Natural killer cell (primary cell): ENCODE measurements around the gene PRKAR1B. TPM values are rescaled to one million over a fixed set of nuclear protein-coding genes. Genes with fewer than 3 reads are reported as not detected.
A peak's percentile ranks its signal among the peaks of the same experiment; 100 is the strongest.

Experiments used
- ATAC-seq, 3 donors: fragments of 150-1000 bp in 2 of 3; fragments of 200-7000 bp in 1 of 3; cut with Tn5 transposase; 1 replicate in 1 of 3; 2 replicates in 2 of 3; pipeline ENCODE4 v1.10.0; 2021; ENCODE audit warnings: mild to moderate bottlenecking in 2 of 3, moderate library complexity in 2 of 3
- DNase-seq, 2 donors: peaks; one replicate each; pipeline versions ENCODE4 v3.0.0 to v3.0.0-alpha.2; 2013 to 2021; ENCODE audit warnings: mixed read lengths in 1 of 2
- H3K27ac ChIP-seq: one replicate; pipeline ENCODE4 v1.5.1; 2013; ENCODE audit warnings: mild to moderate bottlenecking, low read length
- H3K27me3 ChIP-seq: one replicate; pipeline ENCODE4 v1.6.1; 2013; ENCODE audit warnings: low read length; ENCODE audit not compliant: control insufficient read depth, insufficient read depth
- H3K36me3 ChIP-seq: one replicate; pipeline ENCODE4 v1.6.1; 2013; ENCODE audit warnings: low read length; ENCODE audit not compliant: control insufficient read depth, insufficient read depth
- H3K4me1 ChIP-seq: one replicate; pipeline ENCODE4 v1.6.1; 2013; ENCODE audit warnings: low read length; ENCODE audit not compliant: control insufficient read depth, insufficient read depth
- H3K4me3 ChIP-seq: one replicate; pipeline ENCODE4 v1.5.1; 2013; ENCODE audit warnings: low read length
- H3K9me3 ChIP-seq: one replicate; pipeline ENCODE4 v1.6.1; 2013; ENCODE audit warnings: low read length; ENCODE audit not compliant: control insufficient read depth, insufficient read depth
- H3K27ac Mint-ChIP-seq, 2 donors: one replicate each; pipeline ENCODE4 v1.8.0; 2022; ENCODE audit warnings: mild to moderate bottlenecking in 2 of 2, mixed read lengths in 2 of 2, moderate library complexity in 1 of 2
- H3K27me3 Mint-ChIP-seq, 2 donors: one replicate each; pipeline ENCODE4 v1.8.0; 2022; ENCODE audit warnings: low read depth in 2 of 2, mixed read lengths in 2 of 2
- H3K36me3 Mint-ChIP-seq: one replicate; pipeline ENCODE4 v1.8.0; 2022; ENCODE audit warnings: mixed read lengths
- H3K4me1 Mint-ChIP-seq, 2 donors: one replicate each; pipeline ENCODE4 v1.8.0; 2022; ENCODE audit warnings: mixed read lengths in 2 of 2
- H3K4me3 Mint-ChIP-seq: one replicate; pipeline ENCODE4 v1.8.0; 2022; ENCODE audit warnings: mild to moderate bottlenecking, moderate library complexity, mixed read lengths
- H3K9me3 Mint-ChIP-seq, 2 donors: one replicate each; pipeline ENCODE4 v1.8.0; 2022; ENCODE audit warnings: mixed read lengths in 2 of 2
- CTCF ChIP-seq: fragments of 200-600 bp; IDR thresholded peaks from one replicate; pipeline ENCODE4 v1.8.0; 2022; ENCODE audit warnings: antibody characterized with exemption
- WGBS: methylation state at CpG from one replicate; pipeline ENCODE4 v1.1.7; 2013; ENCODE audit warnings: missing lambda C conversion rate; ENCODE audit not compliant: insufficient coverage; 5-methylcytosine and 5-hydroxymethylcytosine counted together
- intact Hi-C: fragments of 100-400 bp; cut with micrococcal nuclease; formaldehyde crosslinking; loops from one replicate; pipeline ENCODE4 v1.14.2; 2022
- total RNA-seq, 4 donors: library from RNA; stranded (reverse); fragments of 120-200 nt in 1 of 4; gene quantifications; one replicate each; pipeline versions ENCODE4 v1.2.3 to v1.2.4, GENCODE V29; 2013 to 2022

Gene PRKAR1B
- total RNA-seq, 3 donors from 2014 or later (not counting 1 experiment from before 2014, with no cell fraction given): 2.4 to 3.8 (median 3.0) TPM

- H3K27me3 ChIP-seq: no peaks in the 10 kb centered on the region
- peaks cover 17% of the 10 kb centered on the region for H3K36me3 ChIP-seq
- H3K4me3 Mint-ChIP-seq: no peak overlapping the region
- ATAC-seq (peak in 1 of 3 donors; percentile 36), DNase-seq (no peak)
- no peaks in the 10 kb centered on the region for H3K36me3 Mint-ChIP-seq
- no peaks in the 10 kb centered on the region for H3K4me1 ChIP-seq
- no peaks in the 10 kb centered on the region for H3K4me1 Mint-ChIP-seq
- H3K9me3 ChIP-seq: no peaks in the 10 kb centered on the region
- WGBS: 96% methylated on average over 46 of the region's 46 CpGs
- no peak for TF ChIP-seq CTCF
- H3K27me3 Mint-ChIP-seq: no peaks in the 10 kb centered on the region
- no peaks in the 10 kb centered on the region for H3K9me3 Mint-ChIP-seq
- no peak overlapping the region for H3K4me3 ChIP-seq
- H3K27ac ChIP-seq: no peak overlapping the region
- intact Hi-C loops: no loop called here
- H3K27ac Mint-ChIP-seq: no peak overlapping the region
Measured at GRCh38 chr7:739983-740942, 13.2 kb upstream of the PRKAR1B start.

GRCh38 chr7:739455-739982 is 12.4 kb upstream of the PRKAR1B start:
- Histone ChIP-seq H3K9me3 (peaks cover 6% of the 10 kb centered on the region), H3K36me3 (peaks cover 17% of the 10 kb centered on the region), H3K27me3 (no peaks in the 10 kb centered on the region), H3K4me1 (no peaks in the 10 kb centered on the region), H3K4me3 (no peak overlapping the region), H3K27ac (no peak overlapping the region)
- no peak overlapping the region for H3K27ac Mint-ChIP-seq
- H3K27me3 Mint-ChIP-seq: no peaks in the 10 kb centered on the region
- no peaks in the 10 kb centered on the region for H3K36me3 Mint-ChIP-seq
- no peaks in the 10 kb centered on the region for H3K4me1 Mint-ChIP-seq
- ATAC-seq (no peak), DNase-seq (no peak)
- H3K9me3 Mint-ChIP-seq: no peaks in the 10 kb centered on the region
- no peak for TF ChIP-seq CTCF
- no peak overlapping the region for H3K4me3 Mint-ChIP-seq
- WGBS: 96% methylated on average over 31 of the region's 31 CpGs
- intact Hi-C loops: no loop called here

GRCh38 chr7:738723-739454 is 11.8 kb upstream of the PRKAR1B start:
- intact Hi-C loops: no loop called here
- Mint-ChIP-seq H3K36me3 (no peaks in the 10 kb centered on the region), H3K4me3 (no peak overlapping the region), H3K9me3 (no peaks in the 10 kb centered on the region), H3K27ac (no peak overlapping the region), H3K27me3 (no peaks in the 10 kb centered on the region), H3K4me1 (no peaks in the 10 kb centered on the region)
- Histone ChIP-seq H3K27ac (no peak overlapping the region), H3K4me1 (no peaks in the 10 kb centered on the region), H3K27me3 (no peaks in the 10 kb centered on the region), H3K9me3 (peaks cover 8% of the 10 kb centered on the region), H3K4me3 (no peak overlapping the region), H3K36me3 (peaks cover 17% of the 10 kb centered on the region)
- no peak for TF ChIP-seq CTCF
- ATAC-seq (no peak), DNase-seq (no peak)
- WGBS: 96% methylated on average over 24 of the region's 24 CpGs
